Adrenal gland (tissue), 12 donors: ENCODE data around the gene RPA3. TPM values are rescaled to one million over a fixed set of nuclear protein-coding genes. Genes with fewer than 3 reads are reported as not detected.

Experiments
- DNase-seq, 7 donors: peaks; one replicate each; pipeline ENCODE4 v3.0.0-alpha.2; 2019 to 2020
- H3K27ac ChIP-seq, 5 donors: fragments of 200-600 bp; sonication (generic) in 4 of 5; 1 replicate in 3 of 5; 2 replicates in 2 of 5; pipeline versions ENCODE4 v1.5.1 to v1.8.0; 2016 to 2020; ENCODE audit warnings: mild to moderate bottlenecking in 1 of 5
- H3K27me3 ChIP-seq: fragments of 200-600 bp; 2 replicates; pipeline ENCODE4 v1.8.0; 2021
- H3K36me3 ChIP-seq, 2 donors: fragments of 200-600 bp; replicated peaks in 1 of 2; 1 replicate in 1 of 2; 2 replicates in 1 of 2; pipeline versions ENCODE4 v1.5.1 to v1.8.0; 2018 to 2022
- H3K4me1 ChIP-seq, 2 donors: fragments of 200-600 bp; replicated peaks in 1 of 2; 1 replicate in 1 of 2; 2 replicates in 1 of 2; pipeline versions ENCODE4 v1.5.1 to v1.8.0; 2018 to 2021
- H3K4me3 ChIP-seq, 4 donors: fragments of 200-600 bp; sonication (generic) in 3 of 4; one replicate each; pipeline ENCODE4 v1.5.1; 2016 to 2018
- H3K9me3 ChIP-seq, 3 donors: fragments of 200-600 bp; sonication (generic) in 1 of 3; replicated peaks in 1 of 3; 1 replicate in 2 of 3; 2 replicates in 1 of 3; pipeline versions ENCODE4 v1.5.1 to v1.8.0; 2016 to 2021
- CTCF ChIP-seq, 6 experiments: fragments of 450-650 bp in 4 of 6; fragments of 200-600 bp in 2 of 6; sonication (generic) in 1 of 6; IDR thresholded peaks; 1 replicate in 5 of 6; 2 replicates in 1 of 6; pipeline versions ENCODE4 v1.5.1 to v1.8.0; 2016 to 2021; ENCODE audit warnings: antibody characterized with exemption in 6 of 6, mild to moderate bottlenecking in 2 of 6, moderate library complexity in 1 of 6
- POLR2A ChIP-seq, 2 donors: fragments of 450-650 bp; IDR thresholded peaks; one replicate each; pipeline ENCODE4 v1.6.1; 2017; ENCODE audit warnings: antibody characterized with exemption in 2 of 2, mild to moderate bottlenecking in 2 of 2, moderate library complexity in 1 of 2
- WGBS, 4 donors: extraction: QIAGEN DNeasy Blood & Tissue Kit in 2 of 4; methylation state at CpG; one replicate each; pipeline versions ENCODE4 v1.1.5 to v1.1.7; 2013 to 2017; 5-methylcytosine and 5-hydroxymethylcytosine counted together
- intact Hi-C, 2 donors: fragments of 100-400 bp; cut with DNase I; formaldehyde crosslinking; loops; one replicate each; pipeline versions ENCODE4 v1.14.1 to v1.15.0; 2022 to 2023
- polyA plus RNA-seq, 3 donors: library from polyadenylated mRNA; stranded (reverse); fragments of 200-250 nt in 2 of 3; fragments of 350-450 nt in 1 of 3; fragmentation: Illumina TruSeq in 1 of 3; extraction: RNeasy Lipid Tissue Mini Kit (QIAGEN cat#74804) in 1 of 3; gene quantifications; one replicate each; pipeline ENCODE4 v1.2.3, GENCODE V29; 2013 to 2014
- total RNA-seq, 9 donors: library from RNA; depleted of rRNA in 4 of 9; stranded (reverse); fragments of >200 nt in 4 of 9; fragments of 120-200 nt in 1 of 9; fragmentation: NEBNext Ultra II Directional in 1 of 9; extraction: Animal tissue kit (Norgen Biotek cat#: 25700) in 1 of 9; gene quantifications; one replicate each; pipeline versions ENCODE4 v1.1.0 to v1.2.4, GENCODE V29; 2013 to 2023
- donor health status: healthy with polysubstance abuse.
- donor health status: Bipolar disorder and iron deficiency.
- donor health status: DM: yes; HTN: yes; CAD: no.
- donor health status: DM: no; HTN: no; CAD: no.
- donor health status: DM: no; HTN: no; CAD: no.
- donor health status: DM: yes; HTN: yes; CAD: no.

Gene RPA3
- total and polyA plus RNA-seq, 12 donors: 15.3 to 52.5 (median 31.1) TPM

GRCh38 chr7:7642081-7642480, 76.3 kb downstream of the RPA3 start:
- Histone ChIP-seq H3K27ac (no peak overlapping the region), H3K4me1 (peaks cover 11 to 20% of the 10 kb centered on the region in 2 donors), H3K4me3 (no peak overlapping the region), H3K36me3 (no peaks in the 10 kb centered on the region), H3K27me3 (no peaks in the 10 kb centered on the region), H3K9me3 (no peaks in the 10 kb centered on the region)
- WGBS, 4 donors: 90 to 95% (median 93%) methylated on average over 6 of the region's 6 CpGs
- intact Hi-C loops: no loop called here
- no peak for DNase-seq
- TF ChIP-seq CTCF (IDR thresholded peaks at IDR 0.05) (no peak), POLR2A (IDR thresholded peaks at IDR 0.05) (no peak)

GRCh38 chr7:7641129-7641663, 77.2 kb downstream of the RPA3 start:
- intact Hi-C loops: no loop called here

GRCh38 chr7:7640221-7641128, 77.9 kb downstream of the RPA3 start, which contains the start of gene UMAD1:
UMAD1 (plus strand) TSS chr7:7640752; CDS start chr7:7673372, 32,620 bp downstream.
- H3K4me3 ChIP-seq: peak within 1 kb of the TSS; percentile 74 to 85 (median 84)
- H3K36me3 ChIP-seq: no peaks in the 10 kb centered on the region
- H3K27me3 ChIP-seq: no peaks in the 10 kb centered on the region
- H3K27ac ChIP-seq: peak within 1 kb of the TSS; percentile 65 to 97 (median 92)
- peaks cover 11 to 20% of the 10 kb centered on the region in 2 donors for H3K4me1 ChIP-seq
- H3K9me3 ChIP-seq: no peaks in the 10 kb centered on the region
- TF ChIP-seq POLR2A (IDR thresholded peaks at IDR 0.05) (peak; percentile 81 to 85), CTCF (IDR thresholded peaks at IDR 0.05) (no peak)
- 0% methylated on average over 29 to 68 of the region's 68 CpGs for WGBS, 4 donors
- intact Hi-C loops: no loop called here
- DNase-seq: peak; percentile 98 to 100 (median 99)

More at GRCh38 chr7:7641129-7641663, 77.2 kb downstream of the RPA3 start:
- H3K4me1 ChIP-seq: peaks cover 11 to 20% of the 10 kb centered on the region in 2 donors
- H3K27ac ChIP-seq: peak overlapping the region; percentile 65 to 97 (median 92)
- H3K27me3 ChIP-seq: no peaks in the 10 kb centered on the region
- TF ChIP-seq CTCF (IDR thresholded peaks at IDR 0.05): no peak
- TF ChIP-seq POLR2A (IDR thresholded peaks at IDR 0.05): no peak
- H3K9me3 ChIP-seq: no peaks in the 10 kb centered on the region
- 4 to 11% (median 5%) methylated on average over 22 of the region's 22 CpGs for WGBS, 4 donors
- DNase-seq: peak in 3 of 7 donors; percentile 8 to 25 (median 15)
- peak overlapping the region; percentile 56 to 85 (median 78) for H3K4me3 ChIP-seq
- no peaks in the 10 kb centered on the region for H3K36me3 ChIP-seq

GRCh38 chr7:7639847-7640220, 78.6 kb downstream of the RPA3 start:
- H3K36me3 ChIP-seq: no peaks in the 10 kb centered on the region
- 1 to 2% (median 1%) methylated on average over 19 of the region's 19 CpGs for WGBS, 4 donors
- peaks cover 11 to 20% of the 10 kb centered on the region in 2 donors for H3K4me1 ChIP-seq
- H3K27ac ChIP-seq: peak overlapping the region; percentile 46 to 97 (median 54)
- no peak for TF ChIP-seq CTCF (IDR thresholded peaks at IDR 0.05)
- no peak for TF ChIP-seq POLR2A (IDR thresholded peaks at IDR 0.05)
- intact Hi-C loops: no loop called here
- H3K9me3 ChIP-seq: no peaks in the 10 kb centered on the region
- H3K4me3 ChIP-seq: peak overlapping the region in 3 of 4 donors; percentile 74 to 85 (median 84)
- H3K27me3 ChIP-seq: no peaks in the 10 kb centered on the region
- peak in 1 of 7 donors; percentile 16 for DNase-seq
